Caco-2 (cell line): ENCODE measurements around the gene SYT8. TPM values are rescaled to one million over a fixed set of nuclear protein-coding genes. Genes with fewer than 3 reads are reported as not detected.

Source experiments
- BruUV-seq: library from RNA; stranded (reverse); fragments of 400-500 nt; replicated peaks from 2 replicates; lab custom pipeline; 2021; lab: Mats Ljungman, UMichigan
- CTCF ChIA-PET: fragments of 300-600 bp; sonication (Branson Sonifier 250); formaldehyde crosslinking; loops from one replicate; lab custom pipeline; 2022; ENCODE audit warnings: antibody characterized with exemption; lab: Charles Lee
- POLR2A ChIA-PET: fragments of 300-600 bp; sonication (Branson Sonifier 250); formaldehyde crosslinking; loops from one replicate; lab custom pipeline; 2022; ENCODE audit warnings: antibody characterized with exemption; lab: Charles Lee
- DNase-seq, 2 experiments: peaks; one replicate each; pipeline versions ENCODE4 v3.0.0 to v3.0.0-alpha.2; 2020 to 2022
- H3K27me3 ChIP-seq: replicated peaks from 2 replicates; pipeline ENCODE4 v1.6.0; 2011; ENCODE audit warnings: low read length; ENCODE audit not compliant: control insufficient read depth, insufficient read depth
- H3K36me3 ChIP-seq: 2 replicates; pipeline ENCODE4 v1.5.1; 2011; ENCODE audit warnings: low read length; ENCODE audit not compliant: control insufficient read depth, insufficient read depth
- H3K4me1 ChIP-seq: fragments of 250-450 bp; sonication (Bioruptor Pico); 2 replicates; pipeline ENCODE4 v1.5.1; 2020; ENCODE audit warnings: mild to moderate bottlenecking
- H3K4me3 ChIP-seq: 2 replicates; pipeline ENCODE4 v1.5.1; 2011; ENCODE audit warnings: low read depth, mild to moderate bottlenecking, control low read depth, low read length
- H3K9me3 ChIP-seq: fragments of 250-450 bp; sonication (Bioruptor Pico); 2 replicates; pipeline ENCODE4 v1.5.1; 2020; ENCODE audit warnings: mild to moderate bottlenecking, moderate library complexity
- H3K27ac Mint-ChIP-seq: one replicate; pipeline ENCODE4 v1.8.0; 2022; ENCODE audit warnings: mixed read lengths; ENCODE audit not compliant: unreplicated experiment
- H3K27me3 Mint-ChIP-seq: one replicate; pipeline ENCODE4 v1.8.0; 2022; ENCODE audit warnings: mixed read lengths; ENCODE audit not compliant: insufficient read depth, unreplicated experiment
- H3K36me3 Mint-ChIP-seq: one replicate; pipeline ENCODE4 v1.8.0; 2022; ENCODE audit warnings: mild to moderate bottlenecking, mixed read lengths; ENCODE audit not compliant: insufficient read depth, unreplicated experiment
- H3K4me1 Mint-ChIP-seq: one replicate; pipeline ENCODE4 v1.8.0; 2022; ENCODE audit warnings: low read depth, mixed read lengths; ENCODE audit not compliant: unreplicated experiment
- H3K4me3 Mint-ChIP-seq: one replicate; pipeline ENCODE4 v1.8.0; 2022; ENCODE audit warnings: mild to moderate bottlenecking, moderate library complexity, mixed read lengths; ENCODE audit not compliant: unreplicated experiment
- H3K9me3 Mint-ChIP-seq: one replicate; pipeline ENCODE4 v1.8.0; 2022; ENCODE audit warnings: mixed read lengths; ENCODE audit not compliant: unreplicated experiment
- CTCF ChIP-seq, 2 experiments: fragments of 200-600 bp in 1 of 2; IDR thresholded peaks; 1 replicate in 1 of 2; 2 replicates in 1 of 2; pipeline versions ENCODE4 v1.5.1 to v1.8.0; 2011 to 2022; ENCODE audit warnings: antibody characterized with exemption in 1 of 2, control low read depth in 1 of 2, inconsistent platforms in 1 of 2, low read depth in 1 of 2, low read length in 1 of 2, mild to moderate bottlenecking in 1 of 2, moderate library complexity in 1 of 2; ENCODE audit not compliant: insufficient read depth in 1 of 2, severe bottlenecking in 1 of 2, unreplicated experiment in 1 of 2
- intact Hi-C: fragments of 100-400 bp; cut with micrococcal nuclease; formaldehyde crosslinking; loops from one replicate; pipeline ENCODE4 v1.10.0; 2022; ENCODE audit not compliant: unreplicated experiment
- total RNA-seq: library from RNA; stranded (reverse); gene quantifications from 2 replicates; pipeline ENCODE4 v1.2.3, GENCODE V29; 2022

Gene SYT8
- total RNA-seq, 1 experiment from 2014 or later = 14.9 TPM

DNA sequence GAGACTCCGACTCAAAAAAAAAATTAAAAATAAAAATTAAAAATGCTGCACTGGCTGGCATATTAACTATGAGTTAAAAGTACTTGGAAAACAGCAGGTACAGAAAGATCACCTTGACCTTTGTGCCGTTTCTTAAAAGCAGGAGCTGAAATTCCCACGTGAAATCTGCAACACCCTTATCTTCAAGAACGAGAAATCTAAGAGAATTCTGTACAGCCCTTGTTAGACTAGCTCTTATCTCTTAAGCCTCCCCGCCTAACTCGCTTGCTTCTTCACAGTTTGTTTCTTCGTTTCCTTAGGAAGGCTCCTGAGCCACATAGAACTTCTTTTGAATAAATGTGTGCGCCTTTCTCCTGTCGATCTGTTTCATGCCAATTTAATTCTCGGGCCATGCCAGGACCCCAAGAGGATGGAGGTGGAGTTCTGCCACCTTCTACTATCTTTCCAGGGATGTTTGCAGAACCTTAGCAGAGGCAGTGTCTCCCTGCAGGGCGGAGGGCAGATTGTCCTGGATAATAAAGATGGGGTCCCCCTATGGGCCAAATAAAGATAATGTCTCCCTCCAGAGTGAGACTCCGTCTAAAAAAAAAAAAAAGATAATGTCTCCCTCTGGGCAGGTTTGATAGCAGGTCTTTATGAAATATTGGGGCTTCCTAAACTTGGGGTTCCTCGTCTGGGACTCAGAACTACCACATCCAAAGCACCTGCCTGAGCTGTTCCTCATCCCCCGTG, 27.4 kb upstream of the SYT8 start:
- H3K27me3 Mint-ChIP-seq = no peaks in the 10 kb centered on the region
- Histone ChIP-seq H3K27me3 (no peaks in the 10 kb centered on the region), H3K4me1 (peaks cover 12% of the 10 kb centered on the region), H3K9me3 (peaks cover 10% of the 10 kb centered on the region), H3K4me3 (no peak overlapping the region), H3K36me3 (no peaks in the 10 kb centered on the region)
- DNase-seq = peak; percentile 41 to 53
- peaks cover 16% of the 10 kb centered on the region for H3K4me1 Mint-ChIP-seq
- peak; percentile 40 to 46 for TF ChIP-seq CTCF (IDR thresholded peaks at IDR 0.05; ENCODE audit: insufficient read depth in 1 of 2, low read depth in 1 of 2, low read length in 1 of 2, severe bottlenecking in 1 of 2, unreplicated experiment in 1 of 2)
- H3K36me3 Mint-ChIP-seq = peaks cover 5% of the 10 kb centered on the region
- peak overlapping the region; percentile 58 for H3K4me3 Mint-ChIP-seq
- peaks cover 26% of the 10 kb centered on the region for H3K9me3 Mint-ChIP-seq
- CTCF ChIA-PET = interaction anchor here (0.6 to 1.7 kb wide), 10 partner anchors 11 to 344 kb away, joined by 3 to 11 read pairs (median 4); no protein-coding TSS in a partner anchor
- intact Hi-C loops = no loop called here
- no TSS peak for BruUV-seq
- H3K27ac Mint-ChIP-seq = peak overlapping the region; percentile 19
- POLR2A ChIA-PET = interaction anchor here (0.6 kb wide), 2 partner anchors 114 to 508 kb away, joined by 3 read pairs; no protein-coding TSS in a partner anchor

GRCh38 chr11:1810761-1811160, 24.0 kb upstream of the SYT8 start:
- ChIA-PET CTCF (no interaction called here), POLR2A (no interaction called here)
- DNase-seq = no peak
- Mint-ChIP-seq H3K27ac (no peak overlapping the region), H3K36me3 (peaks cover 5% of the 10 kb centered on the region), H3K27me3 (no peaks in the 10 kb centered on the region), H3K9me3 (peaks cover 35% of the 10 kb centered on the region), H3K4me3 (no peak overlapping the region), H3K4me1 (peaks cover 16% of the 10 kb centered on the region)
- intact Hi-C loops = no loop called here
- H3K36me3 ChIP-seq = no peaks in the 10 kb centered on the region
- peaks cover 12% of the 10 kb centered on the region for H3K4me1 ChIP-seq
- H3K9me3 ChIP-seq = peaks cover 10% of the 10 kb centered on the region
- BruUV-seq = no TSS peak
- H3K27me3 ChIP-seq = no peaks in the 10 kb centered on the region
- TF ChIP-seq CTCF (IDR thresholded peaks at IDR 0.05; ENCODE audit: insufficient read depth in 1 of 2, low read depth in 1 of 2, low read length in 1 of 2, severe bottlenecking in 1 of 2, unreplicated experiment in 1 of 2) = no peak
- H3K4me3 ChIP-seq = no peak overlapping the region

DNA sequence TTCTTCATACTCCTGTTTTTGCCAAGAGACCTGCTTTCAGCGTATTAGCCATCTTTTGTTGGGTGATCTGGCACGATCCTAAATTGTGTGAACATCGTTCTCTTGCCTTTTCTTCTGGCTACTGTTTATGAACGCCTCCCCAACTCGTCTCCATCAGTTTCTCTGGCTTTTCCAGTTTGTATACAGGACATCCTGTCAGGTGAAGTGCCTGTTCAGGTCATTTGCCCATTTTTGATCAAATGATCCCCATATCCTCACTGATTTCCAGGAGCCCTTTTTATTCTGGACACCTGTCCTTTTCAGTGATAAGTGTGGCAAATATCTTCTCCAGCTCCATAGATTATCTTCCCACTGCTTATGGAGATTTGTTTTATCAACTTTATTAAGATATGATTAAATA, 22.5 kb upstream of the SYT8 start:
- no peak for DNase-seq
- peaks cover 15% of the 10 kb centered on the region for H3K4me1 ChIP-seq
- no peaks in the 10 kb centered on the region for H3K27me3 ChIP-seq
- no peaks in the 10 kb centered on the region for H3K36me3 ChIP-seq
- Mint-ChIP-seq H3K9me3 (peaks cover 35% of the 10 kb centered on the region), H3K27me3 (no peaks in the 10 kb centered on the region), H3K4me3 (no peak overlapping the region), H3K27ac (no peak overlapping the region), H3K36me3 (peaks cover 4% of the 10 kb centered on the region), H3K4me1 (peaks cover 8% of the 10 kb centered on the region)
- no peak for TF ChIP-seq CTCF (IDR thresholded peaks at IDR 0.05; ENCODE audit: insufficient read depth in 1 of 2, low read depth in 1 of 2, low read length in 1 of 2, severe bottlenecking in 1 of 2, unreplicated experiment in 1 of 2)
- H3K4me3 ChIP-seq = no peak overlapping the region
- peaks cover 10% of the 10 kb centered on the region for H3K9me3 ChIP-seq
- intact Hi-C loops = no loop called here
- BruUV-seq = no TSS peak
- ChIA-PET CTCF (interaction anchor here (1.0 kb wide), 1 partner anchor 10 kb away, joined by 3 read pairs; no protein-coding TSS in a partner anchor), POLR2A (no interaction called here)
